HG03039 (cell line): ENCODE measurements around the gene OSR1.
"Not testable (repeated sequence)": the region's sequence is repeated elsewhere in the genome, so short reads cannot be mapped to it uniquely, and the experiment has no call there.

Experiments
- ATAC-seq: cut with Tn5 transposase; IDR thresholded peaks from one replicate; pipeline ENCODE4 v1.9.1; 2021; ENCODE audit warnings: mild to moderate bottlenecking, moderate library complexity; ENCODE audit not compliant: unreplicated experiment

Gene OSR1

GRCh38 chr2:19358242-19359020, at the start of gene OSR1:
Gene OSR1 (minus strand): TSS chr2:19358623. CDS start chr2:19353805, 4,818 bp downstream.
- no peak for ATAC-seq

- no peak for ATAC-seq
Observed at GRCh38 chr2:19403785-19404184, 45.4 kb upstream of the OSR1 start.

DNA sequence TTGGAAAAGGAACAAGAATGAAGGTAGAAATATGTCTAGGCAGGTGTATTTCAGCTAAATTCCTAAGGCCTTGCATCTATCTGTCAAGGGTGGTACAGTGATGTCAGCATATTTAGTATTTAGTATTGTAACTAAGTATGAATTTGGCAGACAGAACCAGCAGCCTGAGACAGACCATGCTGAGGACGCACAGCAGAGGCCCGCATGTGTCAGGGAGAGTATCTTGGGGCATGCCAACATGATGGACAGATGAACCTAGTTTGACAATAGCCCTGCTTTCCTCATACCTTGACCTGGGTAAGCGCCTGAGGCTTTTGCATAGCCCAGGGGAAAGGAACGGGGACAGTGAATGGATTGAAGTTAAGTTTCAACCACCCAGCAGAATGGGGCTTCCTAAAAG, 33.8 kb upstream of the OSR1 start:
- no peak for ATAC-seq

GRCh38 chr2:19389469-19389868, 31.0 kb upstream of the OSR1 start:
- not testable (repeated sequence) for ATAC-seq

GRCh38 chr2:19380532-19380931, 22.1 kb upstream of the OSR1 start:
- ATAC-seq: no peak

DNA sequence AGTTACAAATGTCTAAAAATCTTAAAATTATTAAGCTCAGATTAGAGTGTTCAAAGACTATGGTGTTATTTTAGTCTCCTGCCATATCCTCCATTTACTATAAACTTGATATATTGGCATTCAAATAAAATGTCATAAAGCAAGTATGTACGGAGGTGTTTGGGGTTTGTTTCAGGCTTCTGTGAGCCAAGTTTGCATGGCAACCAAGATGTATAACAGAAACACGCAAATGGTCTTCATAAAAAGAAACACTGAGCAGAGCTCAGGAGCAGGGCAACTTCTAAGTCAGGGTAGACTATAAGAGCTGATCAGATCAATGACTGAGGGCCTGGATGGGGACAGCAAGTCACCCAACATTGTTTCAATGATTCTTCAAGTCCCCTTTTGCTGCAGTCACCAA, 20.5 kb upstream of the OSR1 start:
- no peak for ATAC-seq

GRCh38 chr2:19377717-19378116, 19.3 kb upstream of the OSR1 start:
- ATAC-seq: no peak

DNA sequence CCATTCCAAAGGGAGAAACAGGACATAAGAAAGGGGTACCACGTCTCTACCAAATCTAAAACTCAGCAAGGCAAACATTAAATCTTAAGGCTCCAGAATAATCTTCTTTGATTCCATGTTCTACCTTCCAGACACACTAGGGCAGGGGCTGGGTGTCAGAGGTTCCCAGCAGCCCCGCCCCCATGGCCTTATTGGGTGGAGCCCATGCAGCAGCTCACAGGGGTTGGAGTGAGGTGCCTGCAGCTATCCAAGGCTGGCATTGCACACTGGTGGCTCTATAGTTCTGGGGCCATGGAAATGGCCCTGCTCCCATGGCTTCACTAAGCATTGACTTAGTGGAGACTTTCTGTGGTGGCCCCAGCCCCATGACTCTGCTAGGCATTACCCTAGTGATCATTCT, 14.9 kb upstream of the OSR1 start:
- no peak for ATAC-seq

DNA sequence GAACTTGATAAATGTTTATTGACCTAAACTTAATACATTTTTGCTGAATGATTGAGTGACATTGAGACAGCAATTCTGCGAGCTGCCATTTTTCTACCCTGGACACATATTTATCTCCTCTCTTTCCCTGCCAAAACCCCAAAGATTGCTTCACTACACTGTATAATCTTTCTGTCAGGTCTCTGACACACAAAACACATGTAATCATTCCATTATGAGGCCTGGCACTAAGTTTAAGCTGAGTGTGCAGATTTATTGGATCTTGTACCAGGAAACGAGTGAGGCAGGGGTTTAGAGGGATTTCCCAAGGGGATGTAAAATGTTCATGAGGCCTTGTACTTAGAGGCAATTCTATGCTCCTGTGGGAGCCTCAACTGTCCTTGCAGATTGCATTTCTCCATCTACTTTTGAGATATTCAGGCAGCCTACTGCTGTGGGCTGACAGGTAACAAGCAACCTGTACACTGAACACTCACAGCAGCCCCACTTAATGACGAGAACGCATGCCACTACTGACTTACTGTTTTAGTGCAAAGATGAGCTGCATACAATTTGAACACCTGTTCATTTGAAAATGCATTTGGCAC, 13.7 kb upstream of the OSR1 start:
- no peak for ATAC-seq

GRCh38 chr2:19369341-19369955, 11.0 kb upstream of the OSR1 start:
- ATAC-seq: no peak

- ATAC-seq: no peak
Observed at GRCh38 chr2:19368760-19369159, 10.3 kb upstream of the OSR1 start.

DNA sequence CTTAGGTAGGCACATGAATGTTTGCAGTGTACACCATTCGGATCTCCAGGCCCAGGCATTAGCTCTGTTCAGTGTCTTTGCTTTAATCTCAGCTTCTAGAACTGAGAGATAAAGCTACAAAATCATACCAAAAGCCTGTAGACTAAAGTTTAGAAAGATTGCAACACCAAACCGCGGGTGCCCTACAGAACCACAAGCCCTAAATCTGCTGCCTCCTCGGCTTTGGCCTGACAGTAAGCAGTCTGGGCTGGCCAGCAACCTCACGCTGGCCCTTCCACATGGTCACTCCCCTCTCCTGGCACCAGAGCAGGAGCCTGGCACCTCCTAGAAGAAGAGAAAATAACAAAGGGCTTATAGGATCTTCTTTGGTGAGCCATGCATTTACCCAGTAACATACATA, 8.9 kb upstream of the OSR1 start:
- no peak for ATAC-seq

DNA sequence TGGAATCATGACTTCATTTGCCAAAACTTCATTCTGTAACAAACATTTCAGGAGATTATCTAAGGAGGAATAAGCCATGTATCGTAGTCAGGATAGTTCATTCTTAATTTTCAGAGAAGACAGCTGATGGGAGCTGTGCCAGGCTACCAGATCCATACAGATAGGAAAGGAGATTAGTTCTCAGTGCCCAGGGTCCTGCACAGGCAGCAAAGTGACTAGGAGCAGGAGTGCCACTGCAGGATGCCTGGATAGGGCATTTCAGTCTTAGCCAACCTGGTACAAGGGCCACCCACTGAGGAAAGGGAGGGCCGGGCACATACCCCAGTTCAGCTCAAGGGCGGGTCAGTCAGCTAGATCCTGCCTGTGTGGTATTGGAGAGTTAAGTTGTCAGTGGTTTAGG, 6.7 kb upstream of the OSR1 start:
- no peak for ATAC-seq

DNA sequence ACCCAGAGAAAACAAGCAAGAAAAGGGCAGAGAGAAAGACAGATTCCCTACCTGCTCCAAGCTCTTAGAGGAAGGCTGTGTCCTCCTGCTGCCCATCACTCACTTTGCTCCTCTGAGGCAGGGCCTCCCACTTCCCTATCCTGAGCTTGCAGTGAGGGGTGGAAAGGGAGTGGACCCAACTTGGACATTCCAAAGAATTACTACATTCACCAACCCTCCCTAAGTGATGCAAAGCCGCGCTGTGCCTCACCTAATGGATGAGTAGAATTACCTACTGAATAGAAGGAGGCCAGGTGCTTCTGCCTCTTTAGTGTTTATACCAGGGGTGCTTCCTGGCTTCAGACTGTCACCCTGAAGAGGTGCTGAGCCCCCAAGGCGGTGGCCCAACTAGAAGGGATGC, 5.6 kb upstream of the OSR1 start:
- no peak for ATAC-seq

DNA sequence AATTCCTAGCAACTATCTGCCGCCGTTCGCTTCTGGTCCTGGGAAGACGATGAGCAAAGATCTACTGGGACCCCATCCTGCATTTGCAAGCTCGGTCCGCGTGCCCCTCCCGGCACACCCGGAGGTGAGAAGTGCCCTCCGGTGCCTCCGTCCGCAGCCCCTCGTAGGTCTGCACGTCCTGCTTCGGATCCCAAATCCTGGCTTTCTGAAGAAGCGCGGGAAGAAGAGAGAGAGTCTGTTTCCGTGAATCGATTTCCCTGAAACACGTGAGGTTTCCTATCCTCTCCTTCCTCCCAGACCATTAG, 5.0 kb upstream of the OSR1 start:
- no peak for ATAC-seq

- no peak for ATAC-seq
Observed at GRCh38 chr2:19362755-19363473, 4.5 kb upstream of the OSR1 start.

GRCh38 chr2:19362094-19362754, 3.8 kb upstream of the OSR1 start:
- ATAC-seq: no peak

DNA sequence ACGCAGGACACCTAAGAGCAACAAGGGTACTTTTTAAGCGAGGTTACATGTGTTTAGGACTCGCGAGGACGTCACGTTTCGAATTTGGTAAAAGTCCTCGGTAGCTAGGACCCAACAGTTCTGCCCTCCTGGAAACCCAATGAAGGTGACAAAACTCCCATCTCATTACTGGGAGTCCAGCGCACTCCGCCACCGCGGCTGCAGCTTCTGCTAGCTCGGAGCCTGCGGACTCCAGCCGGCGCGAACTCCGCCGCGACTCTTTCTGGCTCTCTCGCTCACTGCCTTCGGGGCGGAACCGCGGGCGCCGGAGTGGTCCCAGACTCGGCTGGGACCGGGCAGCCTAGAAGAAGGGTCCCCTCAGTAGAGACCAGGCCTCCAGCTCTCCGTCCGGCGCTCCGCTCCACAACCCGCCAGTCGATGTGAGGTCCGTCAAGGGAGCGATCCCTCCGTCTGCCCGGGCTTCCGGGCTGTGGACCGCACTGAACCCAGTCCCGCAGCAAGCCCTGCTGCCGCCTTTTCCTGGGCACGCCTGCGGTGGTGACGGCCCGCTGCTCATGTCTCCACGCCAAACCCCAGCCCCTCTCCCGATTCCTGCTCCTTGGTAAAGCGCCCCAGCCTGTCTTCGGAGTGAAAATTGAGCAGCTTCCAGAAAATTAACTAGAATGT, 3.0 kb upstream of the OSR1 start:
- ATAC-seq: no peak

- no peak for ATAC-seq
Observed at GRCh38 chr2:19360966-19361321, 2.5 kb upstream of the OSR1 start.

DNA sequence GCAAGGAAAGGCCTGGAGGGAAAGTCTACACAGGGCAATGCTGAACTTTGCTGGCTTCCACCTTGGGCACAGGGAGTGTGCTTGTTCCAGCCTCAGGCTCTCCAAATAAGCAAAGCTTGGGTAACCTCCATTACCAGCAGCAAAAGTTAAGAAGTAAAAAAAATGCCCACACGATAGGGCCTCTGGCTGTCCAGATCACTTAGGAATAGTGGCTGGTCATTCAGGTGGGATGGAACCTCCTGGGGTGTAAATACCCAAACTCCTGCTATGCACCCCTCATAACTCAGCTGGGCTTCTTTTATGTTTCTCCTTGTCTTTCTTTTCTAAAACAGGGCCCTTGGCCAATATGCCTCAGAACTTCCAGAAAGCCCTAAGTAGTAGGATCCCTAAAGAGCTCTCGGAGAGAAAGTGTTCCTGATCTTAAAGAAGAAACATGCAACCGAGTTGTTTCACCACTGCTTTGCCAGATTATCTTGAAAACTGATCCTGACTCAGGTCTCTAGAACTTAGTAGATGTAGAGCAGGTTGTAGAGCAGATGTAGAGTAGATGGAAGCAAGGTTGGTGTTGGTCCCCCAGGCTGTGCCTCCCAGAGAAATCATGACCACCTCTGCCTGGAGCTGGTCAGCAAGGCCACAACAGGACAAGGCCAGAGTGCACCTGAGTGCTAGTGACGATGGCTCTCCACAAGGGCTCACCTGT, 2.0 kb upstream of the OSR1 start:
- no peak for ATAC-seq
